ENCODE data around the gene IL22.

Gene IL22

GRCh38 chr12:68263366-68263765, 10.0 kb upstream of the IL22 start:
- no peak for DNase-seq

GRCh38 chr12:68261896-68262295, 8.5 kb upstream of the IL22 start:
- no peak for DNase-seq

- DNase-seq, result no peak
Measured at GRCh38 chr12:68260153-68260552, 6.7 kb upstream of the IL22 start.

- no peak for DNase-seq
Measured at GRCh38 chr12:68259318-68259940, 6.0 kb upstream of the IL22 start.

- no peak for DNase-seq
Measured at GRCh38 chr12:68252077-68252476, 1.3 kb downstream of the IL22 start.

- DNase-seq, result no peak
Measured at GRCh38 chr12:68250454-68250853, 3.0 kb downstream of the IL22 start.

GRCh38 chr12:68247785-68248184, 5.6 kb downstream of the IL22 start:
- no peak for DNase-seq

DNA sequence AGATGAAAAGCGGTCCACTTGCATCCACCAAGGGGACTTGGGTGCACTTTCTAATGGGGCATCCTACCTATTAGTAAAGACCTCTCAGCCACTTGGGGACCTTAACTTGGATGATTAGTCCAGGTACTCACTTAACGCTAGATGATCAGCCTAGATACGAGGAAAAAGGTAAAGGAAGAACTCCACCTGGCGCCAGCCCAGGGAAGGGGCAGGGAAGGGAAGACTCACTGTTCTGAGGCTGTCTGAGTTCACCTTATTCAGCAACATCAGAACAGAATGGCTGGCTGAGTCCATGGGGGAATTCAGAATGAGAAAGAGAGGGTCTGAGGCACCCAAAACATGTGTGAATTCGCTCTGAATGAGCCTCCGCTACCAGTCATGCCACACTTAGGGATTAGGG, 7.1 kb downstream of the IL22 start:
- no peak for DNase-seq

DNA sequence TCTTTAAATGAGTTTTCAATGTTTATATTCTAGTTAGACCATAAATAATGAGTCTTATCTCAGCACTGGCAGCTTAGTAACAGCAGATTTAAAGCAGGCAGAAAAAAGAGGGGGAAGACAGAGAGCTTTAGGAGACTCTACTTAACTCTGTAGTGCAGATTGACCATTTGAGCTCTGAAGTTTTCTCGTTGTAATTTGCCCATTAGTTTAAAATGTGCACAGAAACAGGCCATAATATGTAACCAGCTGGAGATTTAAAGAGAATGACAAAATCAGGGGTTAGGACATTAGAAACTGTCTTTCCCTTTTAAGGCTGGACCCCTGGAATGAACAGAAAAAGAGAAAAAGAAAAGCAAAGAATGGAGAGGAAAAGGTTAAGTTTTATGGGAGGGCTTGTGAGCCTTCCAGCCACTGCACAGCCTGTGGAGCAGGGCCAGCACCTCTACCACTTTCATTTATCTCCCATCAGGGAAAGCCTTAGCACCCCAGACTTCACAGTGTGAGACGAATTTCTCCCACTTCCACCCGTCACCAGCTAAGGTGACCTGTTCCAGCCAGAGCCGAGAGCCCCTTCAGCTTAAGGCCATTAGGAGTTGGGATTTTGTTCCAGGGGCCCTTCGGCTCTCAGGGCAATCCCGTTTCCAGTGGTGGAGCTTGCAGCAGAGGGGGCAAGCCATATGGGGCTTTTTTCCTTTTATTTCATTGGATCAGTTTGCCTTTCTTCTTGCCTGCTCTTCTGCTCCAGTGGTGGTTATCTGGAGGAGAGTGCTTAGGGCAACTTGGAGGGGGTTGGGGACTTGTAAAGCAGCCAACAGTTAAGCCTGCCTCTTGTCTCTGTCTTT, 8.0 kb downstream of the IL22 start:
- DNase-seq, result no peak

- no peak for DNase-seq
Measured at GRCh38 chr12:68242777-68243176, 10.6 kb downstream of the IL22 start.

- no peak for DNase-seq
Measured at GRCh38 chr12:68240975-68241374, 12.4 kb downstream of the IL22 start.

DNA sequence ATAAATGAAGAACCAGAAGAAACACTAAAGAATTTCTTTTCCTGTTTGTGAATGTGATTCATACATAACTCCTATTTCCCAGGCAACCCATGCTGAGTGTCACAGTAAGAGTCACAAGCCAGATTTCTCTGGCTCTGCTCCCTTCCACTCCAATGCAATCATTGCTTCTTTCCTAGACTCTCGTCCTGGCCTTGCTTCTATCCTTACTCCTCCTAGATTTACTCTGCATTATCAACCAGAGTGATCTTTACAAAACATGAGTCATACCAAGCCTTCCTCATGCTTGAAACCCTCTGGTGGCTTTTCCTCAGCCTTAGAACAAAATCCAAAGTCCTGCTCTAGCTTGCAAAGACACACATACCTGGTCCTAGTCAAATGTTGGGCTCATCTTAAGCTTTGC, 13.3 kb downstream of the IL22 start:
- no peak for DNase-seq

DNA sequence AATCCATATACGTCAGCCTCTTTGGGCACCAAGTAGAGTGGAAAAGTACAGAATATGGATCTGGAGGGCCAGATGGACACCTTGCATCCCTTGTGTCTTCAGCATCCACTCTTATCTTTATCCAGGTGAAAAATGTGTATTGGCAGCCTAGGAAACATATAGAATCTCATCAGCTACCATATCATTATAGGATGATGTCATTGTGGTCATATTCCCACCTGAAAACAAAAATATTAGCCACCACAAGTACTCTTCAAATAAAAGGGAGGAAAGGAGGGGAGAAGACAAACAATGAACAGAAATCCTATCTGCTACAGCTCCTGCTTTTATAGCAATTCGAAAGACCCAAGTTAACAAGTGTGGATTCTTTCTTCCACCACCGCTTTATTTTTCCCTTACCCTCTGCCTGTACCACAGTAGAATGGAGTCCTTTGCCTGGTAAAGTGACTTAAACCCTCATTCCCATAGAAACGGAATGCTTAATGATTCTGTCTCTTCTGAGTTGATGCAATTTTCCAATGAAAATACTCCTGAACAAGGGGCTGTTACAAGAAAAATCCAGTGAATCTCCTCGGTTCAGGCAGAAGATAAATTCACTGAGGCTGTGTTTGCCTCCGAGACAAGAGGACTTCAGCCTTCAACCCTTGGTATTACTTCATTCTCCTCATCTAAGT, 14.0 kb downstream of the IL22 start:
- no peak for DNase-seq

DNA sequence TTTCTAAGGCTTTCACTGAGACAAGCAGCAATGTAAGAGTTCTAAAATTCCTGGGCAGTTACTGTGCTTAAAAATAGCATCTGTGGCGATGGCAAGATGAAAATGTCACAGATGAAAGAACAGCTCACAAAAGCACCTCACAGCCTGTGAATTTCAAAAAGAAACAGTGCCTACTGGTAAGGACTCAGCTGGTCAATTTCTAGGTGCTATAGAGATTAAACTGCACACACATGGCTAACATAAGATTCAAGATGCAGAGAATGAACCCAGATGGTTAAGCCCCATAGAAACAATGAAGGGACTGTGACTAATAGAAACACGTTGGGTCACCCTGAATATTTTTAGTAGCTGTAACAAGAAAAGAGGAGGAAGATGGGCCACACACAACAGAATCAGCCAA, 15.8 kb downstream of the IL22 start:
- DNase-seq, result no peak

- DNase-seq, result no peak
Measured at GRCh38 chr12:68237078-68237477, 16.3 kb downstream of the IL22 start.

DNA sequence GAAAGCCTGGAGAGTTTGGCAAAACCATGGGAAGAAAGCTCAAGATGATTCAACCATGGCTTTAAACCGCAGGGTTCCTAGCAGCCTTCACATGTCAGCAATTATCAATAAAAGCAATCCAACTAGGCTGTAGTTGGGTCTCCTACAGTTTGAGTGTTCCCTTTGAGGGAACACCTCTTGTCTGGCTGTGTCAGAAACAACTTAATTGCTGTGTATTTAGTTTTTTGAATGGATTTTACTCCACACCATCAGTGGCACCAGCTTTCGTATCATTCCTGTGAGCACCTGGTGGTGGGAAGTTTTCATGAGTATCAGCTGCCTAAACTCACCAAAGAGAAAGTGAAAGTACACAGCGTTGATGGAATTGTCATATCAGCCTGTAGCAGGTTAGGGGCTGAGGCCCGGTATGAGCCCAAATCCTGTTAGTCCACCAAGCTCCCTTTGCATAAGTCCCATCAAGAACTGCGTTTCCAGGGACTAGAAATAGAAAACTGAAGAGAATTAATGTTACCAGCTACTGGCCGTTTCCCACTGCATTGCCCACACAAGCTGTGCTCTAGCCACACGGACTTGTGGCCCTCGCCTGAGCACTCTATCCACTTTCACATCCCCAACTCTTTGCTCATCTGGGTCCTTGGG, 16.9 kb downstream of the IL22 start:
- DNase-seq, result no peak

GRCh38 chr12:68235576-68235975, 17.8 kb downstream of the IL22 start:
- DNase-seq, result no peak

DNA sequence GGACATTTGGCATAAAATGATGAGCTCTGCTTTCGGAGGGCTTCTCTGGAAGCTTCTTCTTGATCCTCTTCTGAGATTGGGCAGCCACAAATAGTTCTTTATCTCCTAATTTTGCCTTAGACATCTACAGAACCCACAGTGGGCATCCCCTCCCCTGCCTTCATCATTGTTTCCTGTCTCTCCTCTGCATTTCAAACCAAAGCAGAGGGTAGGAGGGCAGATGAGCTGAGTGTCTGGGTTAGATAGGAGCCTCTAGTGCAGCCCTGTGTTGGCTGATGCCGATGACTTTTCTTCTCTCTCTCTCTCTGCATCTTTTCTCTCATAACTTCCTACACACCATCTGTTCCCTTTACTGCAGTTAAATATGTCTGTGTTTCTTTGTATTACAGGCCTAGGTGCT, 19.3 kb downstream of the IL22 start:
- DNase-seq, result no peak

- no peak for DNase-seq
Measured at GRCh38 chr12:68233498-68233897, 19.9 kb downstream of the IL22 start.

- DNase-seq, result no peak
Measured at GRCh38 chr12:68231691-68232090, 21.7 kb downstream of the IL22 start.

- DNase-seq, result no peak
Measured at GRCh38 chr12:68231229-68231628, 22.2 kb downstream of the IL22 start.

GRCh38 chr12:68229956-68230355, 23.4 kb downstream of the IL22 start:
- DNase-seq, result no peak

- no peak for DNase-seq
Measured at GRCh38 chr12:68227356-68227755, 26.0 kb downstream of the IL22 start.
